SU-DHL-6 (cell line): ENCODE measurements around the gene OR10A3.

Source experiments
- H2AFZ ChIP-seq: fragments of 200-600 bp; sonication (generic); 2 replicates; pipeline ENCODE4 v1.6.1; 2014; ENCODE audit warnings: low read depth, mild to moderate bottlenecking, moderate library complexity, mixed read lengths, antibody characterized with exemption, low read length; ENCODE audit not compliant: severe bottlenecking
- H3F3A ChIP-seq: fragments of 200-600 bp; shearing (Covaris generic); 2 replicates; pipeline ENCODE4 v1.6.0; 2016; ENCODE audit warnings: antibody characterized with exemption, mild to moderate bottlenecking; ENCODE audit not compliant: insufficient read depth
- H3K27ac ChIP-seq: fragments of 200-600 bp; sonication (generic); 2 replicates; pipeline ENCODE4 v1.5.1; 2016; ENCODE audit warnings: low read depth, mild to moderate bottlenecking, low read length, moderate library complexity, mixed read lengths
- H3K27me3 ChIP-seq: fragments of 200-600 bp; sonication (generic), shearing (Covaris generic); 2 replicates; pipeline ENCODE4 v1.6.0; 2014; ENCODE audit warnings: mild to moderate bottlenecking, low read length
- H3K36me3 ChIP-seq: fragments of 200-600 bp; sonication (generic); 2 replicates; pipeline ENCODE4 v1.6.1; 2014; ENCODE audit warnings: mild to moderate bottlenecking, low read length, mixed read lengths
- H3K4me2 ChIP-seq: fragments of 300-600, 200-600 bp; shearing (Covaris generic), sonication (generic); 2 replicates; pipeline ENCODE4 v1.6.0; 2014; ENCODE audit warnings: low read length, low read depth, mild to moderate bottlenecking; ENCODE audit not compliant: poor library complexity, severe bottlenecking
- H3K4me3 ChIP-seq: fragments of 200-600 bp; sonication (generic); 2 replicates; pipeline ENCODE4 v1.5.1; 2014; ENCODE audit warnings: antibody characterized with exemption, low read length, mild to moderate bottlenecking, mixed read lengths; ENCODE audit not compliant: insufficient read depth, poor library complexity, severe bottlenecking
- H3K79me2 ChIP-seq: fragments of 200-600 bp; sonication (generic); 2 replicates; pipeline ENCODE4 v1.6.1; 2014; ENCODE audit warnings: mild to moderate bottlenecking, low read length, moderate library complexity; ENCODE audit not compliant: insufficient read depth
- H3K9ac ChIP-seq: fragments of 200-600 bp; sonication (generic); 2 replicates; pipeline ENCODE4 v1.7.0; 2014; ENCODE audit warnings: mild to moderate bottlenecking, low read length
- H3K9me2 ChIP-seq: fragments of 200-600 bp; sonication (generic); replicated peaks from 2 replicates; pipeline ENCODE4 v1.6.1; 2014; ENCODE audit warnings: low read length; ENCODE audit not compliant: insufficient read depth
- H3K9me3 ChIP-seq: fragments of 200-600 bp; sonication (generic); 2 replicates; pipeline ENCODE4 v1.6.1; 2014; ENCODE audit warnings: low read length, mixed read lengths; ENCODE audit not compliant: insufficient read depth
- H4K20me1 ChIP-seq: fragments of 200-600 bp; sonication (generic); 2 replicates; pipeline ENCODE4 v1.6.1; 2014; ENCODE audit warnings: low read depth, mild to moderate bottlenecking, antibody characterized with exemption, low read length, moderate library complexity, mixed read lengths
- CTCF ChIP-seq: fragments of 200-600 bp; sonication (generic); IDR thresholded peaks from one replicate; pipeline ENCODE4 v1.5.1; 2017; ENCODE audit warnings: antibody characterized with exemption, mild to moderate bottlenecking, low read length, moderate library complexity; ENCODE audit not compliant: insufficient read depth, poor library complexity, severe bottlenecking
- EZH2phosphoT487 ChIP-seq: fragments of 200-600 bp; sonication (generic), shearing (Covaris generic); conservative IDR thresholded peaks from 2 replicates; pipeline ENCODE4 v1.6.1; 2018; ENCODE audit warnings: mild to moderate bottlenecking, antibody characterized with exemption, low read length, moderate library complexity, mixed read lengths

OR10A3 gene

GRCh38 chr11:7967097-7967496 is 25.6 kb upstream of the OR10A3 start:
- Histone ChIP-seq H2AFZ (no peak overlapping the region), H3K9me2 (no peaks in the 10 kb centered on the region), H3K27ac (no peak overlapping the region), H3K27me3 (no peaks in the 10 kb centered on the region), H3K36me3 (no peaks in the 10 kb centered on the region), H3K4me3 (no peak overlapping the region), H3F3A (no peaks in the 10 kb centered on the region), H3K9ac (no peak overlapping the region), H4K20me1 (no peaks in the 10 kb centered on the region), H3K79me2 (no peaks in the 10 kb centered on the region), H3K4me2 (no peak overlapping the region), H3K9me3 (no peaks in the 10 kb centered on the region)
- TF ChIP-seq EZH2phosphoT487 = no peak
- TF ChIP-seq CTCF = no peak

GRCh38 chr11:7965386-7965785 is 23.9 kb upstream of the OR10A3 start, which contains the start of gene NLRP10:
Gene NLRP10 (minus strand): TSS chr11:7965447. CDS start chr11:7963495, 1,952 bp downstream.
- Histone ChIP-seq H3K79me2 (no peaks in the 10 kb centered on the region), H2AFZ (no peak within 1 kb of the TSS), H3K9ac (no peak within 1 kb of the TSS), H3K36me3 (no peaks in the 10 kb centered on the region), H4K20me1 (no peaks in the 10 kb centered on the region), H3K9me3 (no peaks in the 10 kb centered on the region), H3K4me2 (no peak within 1 kb of the TSS), H3F3A (no peaks in the 10 kb centered on the region), H3K4me3 (no peak within 1 kb of the TSS), H3K9me2 (no peaks in the 10 kb centered on the region), H3K27ac (no peak within 1 kb of the TSS), H3K27me3 (no peaks in the 10 kb centered on the region)
- TF ChIP-seq EZH2phosphoT487 = no peak
- no peak for TF ChIP-seq CTCF

GRCh38 chr11:7964873-7965272 is 23.4 kb upstream of the OR10A3 start:
- TF ChIP-seq EZH2phosphoT487 = no peak
- no peak for TF ChIP-seq CTCF
- Histone ChIP-seq H3K9me2 (no peaks in the 10 kb centered on the region), H3K4me3 (no peak overlapping the region), H3K36me3 (no peaks in the 10 kb centered on the region), H2AFZ (no peak overlapping the region), H3K27me3 (no peaks in the 10 kb centered on the region), H3F3A (no peaks in the 10 kb centered on the region), H3K9ac (no peak overlapping the region), H3K27ac (no peak overlapping the region), H3K79me2 (no peaks in the 10 kb centered on the region), H4K20me1 (no peaks in the 10 kb centered on the region), H3K9me3 (no peaks in the 10 kb centered on the region), H3K4me2 (no peak overlapping the region)
